Neural progenitor cell (in vitro differentiated cells): ENCODE data around the gene PEX5L. TPM values are rescaled to one million over a fixed set of nuclear protein-coding genes. Genes with fewer than 3 reads are reported as not detected.

Source experiments
- DNase-seq: peaks from one replicate; pipeline ENCODE4 v3.0.0-alpha.2; 2016; ENCODE audit warnings: low spot score
- H2AFZ ChIP-seq: fragments of 200-600 bp; sonication (generic); replicated peaks from 2 replicates; pipeline ENCODE4 v1.6.1; 2016; ENCODE audit warnings: antibody characterized with exemption
- H3F3A ChIP-seq: fragments of 200-600 bp; sonication (generic); 2 replicates; pipeline ENCODE4 v1.6.1; 2016; ENCODE audit warnings: antibody characterized with exemption, low read depth
- H3K27ac ChIP-seq: fragments of 200-600 bp; sonication (generic); 2 replicates; pipeline ENCODE4 v1.5.1; 2016; ENCODE audit warnings: mild to moderate bottlenecking
- H3K27me3 ChIP-seq: fragments of 200-600 bp; sonication (generic); 2 replicates; pipeline ENCODE4 v1.6.1; 2016; ENCODE audit warnings: mild to moderate bottlenecking, moderate library complexity
- H3K36me3 ChIP-seq: fragments of 200-600 bp; sonication (generic); 2 replicates; pipeline ENCODE4 v1.5.1; 2016
- H3K4me1 ChIP-seq: fragments of 200-600 bp; sonication (generic); 2 replicates; pipeline ENCODE4 v1.6.1; 2016; ENCODE audit warnings: mixed run types
- H3K4me2 ChIP-seq: fragments of 200-600 bp; sonication (generic); 2 replicates; pipeline ENCODE4 v1.6.1; 2016
- H3K4me3 ChIP-seq: fragments of 200-600 bp; sonication (generic); 2 replicates; pipeline ENCODE4 v1.5.1; 2016
- H3K79me2 ChIP-seq: fragments of 200-600 bp; sonication (generic); 2 replicates; pipeline ENCODE4 v1.6.1; 2016; ENCODE audit warnings: low read depth
- H3K9ac ChIP-seq: fragments of 200-600 bp; sonication (generic); 2 replicates; pipeline ENCODE4 v1.6.1; 2016
- H3K9me3 ChIP-seq: fragments of 200-600 bp; sonication (generic); 2 replicates; pipeline ENCODE4 v1.5.1; 2016; ENCODE audit warnings: low read depth
- H4K20me1 ChIP-seq: fragments of 200-600 bp; sonication (generic); 2 replicates; pipeline ENCODE4 v1.6.1; 2016; ENCODE audit warnings: low read depth
- H3K27ac Mint-ChIP-seq: 3 replicates; pipeline ENCODE4 v1.8.0; 2021; ENCODE audit warnings: mixed read lengths
- H3K27me3 Mint-ChIP-seq: 2 replicates; pipeline ENCODE4 v1.8.0; 2022; ENCODE audit warnings: low read depth, mild to moderate bottlenecking, inconsistent platforms, moderate library complexity, mixed read lengths; ENCODE audit not compliant: insufficient read depth
- H3K36me3 Mint-ChIP-seq: 3 replicates; pipeline ENCODE4 v1.8.0; 2021; ENCODE audit warnings: mixed read lengths
- H3K4me1 Mint-ChIP-seq: 3 replicates; pipeline ENCODE4 v1.8.0; 2021; ENCODE audit warnings: mixed read lengths
- H3K4me3 Mint-ChIP-seq: 3 replicates; pipeline ENCODE4 v1.8.0; 2021; ENCODE audit warnings: mild to moderate bottlenecking, moderate library complexity, mixed read lengths
- H3K9me3 Mint-ChIP-seq: 3 replicates; pipeline ENCODE4 v1.8.0; 2020; ENCODE audit warnings: mixed read lengths
- CTCF ChIP-seq: fragments of 200-600 bp; sonication (generic); IDR thresholded peaks from 2 replicates; pipeline ENCODE4 v1.5.1; 2017; ENCODE audit warnings: antibody characterized with exemption, mild to moderate bottlenecking
- EZH2 ChIP-seq: fragments of 200-600 bp; sonication (generic); IDR thresholded peaks from 2 replicates; pipeline ENCODE4 v1.6.1; 2017; ENCODE audit warnings: antibody characterized with exemption, mild to moderate bottlenecking, moderate library complexity
- EZH2phosphoT487 ChIP-seq: fragments of 200-600 bp; sonication (generic); IDR thresholded peaks from 2 replicates; pipeline ENCODE4 v1.6.1; 2017; ENCODE audit warnings: antibody characterized with exemption
- total RNA-seq: library from RNA; depleted of rRNA; stranded (reverse); fragments of >200 nt; gene quantifications from 2 replicates; pipeline ENCODE4 v1.2.3, GENCODE V29; 2015; ENCODE audit warnings: low replicate concordance

Gene PEX5L
- total RNA-seq, 1 donor from 2014 or later, result 0.90 TPM

- Histone ChIP-seq H2AFZ (no peak overlapping the region), H3K27ac (no peak overlapping the region), H3K4me1 (peaks cover 8% of the 10 kb centered on the region), H3K79me2 (no peaks in the 10 kb centered on the region), H3K27me3 (no peaks in the 10 kb centered on the region), H4K20me1 (no peaks in the 10 kb centered on the region), H3K4me3 (no peak overlapping the region), H3K4me2 (no peak overlapping the region), H3F3A (no peaks in the 10 kb centered on the region), H3K9ac (no peak overlapping the region), H3K9me3 (no peaks in the 10 kb centered on the region), H3K36me3 (no peaks in the 10 kb centered on the region)
- H3K27ac Mint-ChIP-seq, result no peak overlapping the region
- H3K4me1 Mint-ChIP-seq, result peaks cover 3% of the 10 kb centered on the region
- TF ChIP-seq CTCF (no peak), EZH2phosphoT487 (no peak), EZH2 (no peak)
- H3K36me3 Mint-ChIP-seq, result no peaks in the 10 kb centered on the region
- H3K9me3 Mint-ChIP-seq, result no peaks in the 10 kb centered on the region
- no peak for DNase-seq
- H3K27me3 Mint-ChIP-seq, result no peaks in the 10 kb centered on the region
- H3K4me3 Mint-ChIP-seq, result no peak overlapping the region
Measured at GRCh38 chr3:179861292-179861691, 175.4 kb downstream of the PEX5L start.

GRCh38 chr3:179860275-179861107 lies 176.2 kb downstream of the PEX5L start:
- H3K27ac ChIP-seq, result no peak overlapping the region
- no peak overlapping the region for H3K9ac ChIP-seq
- H4K20me1 ChIP-seq, result no peaks in the 10 kb centered on the region
- no peaks in the 10 kb centered on the region for H3K79me2 ChIP-seq
- no peaks in the 10 kb centered on the region for H3K36me3 ChIP-seq
- no peak overlapping the region for H3K27ac Mint-ChIP-seq
- H3K9me3 Mint-ChIP-seq, result no peaks in the 10 kb centered on the region
- H3K27me3 Mint-ChIP-seq, result no peaks in the 10 kb centered on the region
- no peak overlapping the region for H3K4me2 ChIP-seq
- no peaks in the 10 kb centered on the region for H3K4me1 ChIP-seq
- DNase-seq, result no peak
- no peaks in the 10 kb centered on the region for H3K9me3 ChIP-seq
- no peaks in the 10 kb centered on the region for H3K27me3 ChIP-seq
- H2AFZ ChIP-seq, result peak overlapping the region; percentile 42
- H3K4me3 ChIP-seq, result no peak overlapping the region
- no peak for TF ChIP-seq EZH2
- no peak for TF ChIP-seq EZH2phosphoT487
- no peak for TF ChIP-seq CTCF
- H3K4me3 Mint-ChIP-seq, result no peak overlapping the region
- H3K4me1 Mint-ChIP-seq, result no peaks in the 10 kb centered on the region
- no peaks in the 10 kb centered on the region for H3K36me3 Mint-ChIP-seq
- H3F3A ChIP-seq, result no peaks in the 10 kb centered on the region

- DNase-seq, result no peak
- Histone ChIP-seq H4K20me1 (no peaks in the 10 kb centered on the region), H3K79me2 (no peaks in the 10 kb centered on the region), H3K27ac (no peak overlapping the region), H3F3A (no peaks in the 10 kb centered on the region), H3K9ac (no peak overlapping the region), H3K4me2 (no peak overlapping the region), H3K9me3 (no peaks in the 10 kb centered on the region), H3K27me3 (no peaks in the 10 kb centered on the region), H2AFZ (no peak overlapping the region), H3K4me3 (no peak overlapping the region), H3K36me3 (no peaks in the 10 kb centered on the region), H3K4me1 (no peaks in the 10 kb centered on the region)
- Mint-ChIP-seq H3K36me3 (no peaks in the 10 kb centered on the region), H3K27ac (no peak overlapping the region), H3K9me3 (no peaks in the 10 kb centered on the region), H3K27me3 (no peaks in the 10 kb centered on the region), H3K4me1 (no peaks in the 10 kb centered on the region), H3K4me3 (no peak overlapping the region)
- TF ChIP-seq EZH2, result no peak
Measured at GRCh38 chr3:179853176-179853575, 183.6 kb downstream of the PEX5L start.
